Left renal cortex interstitium (tissue), 4 donors: Measurements from ENCODE around the gene IFT57. TPM values are rescaled to one million over a fixed set of nuclear protein-coding genes. Genes with fewer than 3 reads are reported as not detected.

Experiments
- DNase-seq, 4 donors: peaks; one replicate each; pipeline ENCODE4 v3.0.0-alpha.2; 2013; ENCODE audit warnings: low read depth in 4 of 4, low spot score in 2 of 4, missing footprints in 1 of 4
- polyA plus RNA-seq, 4 donors: library from polyadenylated mRNA; unstranded; fragments of 120-200 nt; gene quantifications; one replicate each; pipeline ENCODE4 v1.2.1, GENCODE V29; 2013; ENCODE audit not compliant: insufficient read length in 4 of 4

The IFT57 gene
- polyA plus RNA-seq, 4 donors = 91.9 to 101 (median 96.6) TPM

DNA sequence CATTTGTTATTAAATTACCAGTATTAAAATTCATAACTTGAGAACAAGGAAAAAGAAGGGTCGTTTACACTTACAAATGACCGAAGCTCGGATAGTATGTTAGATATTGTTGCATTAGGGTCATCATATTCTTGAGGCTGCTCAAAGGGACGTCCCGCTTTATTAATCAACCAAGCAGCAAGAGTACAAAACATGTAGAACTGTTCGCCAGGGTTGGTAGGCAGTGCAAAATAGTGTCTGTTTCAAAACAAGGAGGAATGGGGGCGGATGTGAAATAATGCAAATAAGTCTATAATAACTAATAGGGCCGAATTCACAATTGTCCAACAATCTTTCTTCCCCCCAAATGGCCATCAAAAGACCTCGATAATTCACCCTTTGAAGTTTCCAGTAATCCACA, 2.9 kb downstream of the IFT57 start:
- no peak for DNase-seq

GRCh38 chr3:108218811-108219210, 3.4 kb downstream of the IFT57 start:
- DNase-seq = no peak

- DNase-seq = no peak
Observed at GRCh38 chr3:108215871-108216270, 6.4 kb downstream of the IFT57 start.

DNA sequence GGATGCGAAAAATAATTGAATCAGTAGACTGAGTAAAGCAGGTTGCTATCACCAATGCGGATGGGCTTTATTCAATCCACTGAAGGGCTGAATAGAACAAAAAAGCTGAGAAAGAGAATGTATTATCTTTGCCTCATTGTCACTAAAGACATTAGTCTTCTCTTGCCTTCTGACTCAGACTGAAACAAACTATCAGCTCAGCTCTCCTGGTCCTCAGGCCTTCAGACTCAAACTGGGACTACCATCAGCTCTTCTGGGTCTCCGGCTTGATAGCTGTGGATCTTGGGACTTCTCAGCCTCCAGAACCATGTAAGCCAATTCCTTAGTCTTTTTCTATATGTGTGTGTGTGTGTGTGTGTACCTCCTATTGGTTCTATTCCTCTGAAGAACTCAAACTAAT, 12.6 kb downstream of the IFT57 start:
- DNase-seq = no peak

DNA sequence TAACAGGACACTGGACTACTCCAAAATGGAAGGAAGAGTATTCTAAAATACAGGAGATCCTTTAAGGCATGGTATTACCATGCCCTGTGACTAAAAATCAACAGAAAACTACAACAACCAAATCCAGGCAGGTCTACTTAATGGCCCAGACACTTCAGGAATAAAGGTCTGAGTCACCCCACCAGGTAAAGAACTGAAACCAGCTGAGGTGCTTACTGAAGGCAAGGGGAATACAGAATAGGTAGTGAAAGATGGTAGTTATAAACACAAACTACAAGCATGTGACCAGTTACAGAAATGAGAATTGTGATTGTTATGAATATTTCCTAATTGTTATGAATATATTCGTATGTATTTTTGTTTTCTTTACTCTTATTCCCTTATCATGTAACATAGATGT, 13.4 kb downstream of the IFT57 start:
- DNase-seq = no peak

- DNase-seq = no peak
Observed at GRCh38 chr3:108202834-108203233, 19.4 kb downstream of the IFT57 start.

GRCh38 chr3:108202080-108202479, 20.1 kb downstream of the IFT57 start:
- no peak for DNase-seq

GRCh38 chr3:108201258-108201657, 21.0 kb downstream of the IFT57 start:
- no peak for DNase-seq

GRCh38 chr3:108200578-108200977, 21.6 kb downstream of the IFT57 start:
- DNase-seq = no peak

DNA sequence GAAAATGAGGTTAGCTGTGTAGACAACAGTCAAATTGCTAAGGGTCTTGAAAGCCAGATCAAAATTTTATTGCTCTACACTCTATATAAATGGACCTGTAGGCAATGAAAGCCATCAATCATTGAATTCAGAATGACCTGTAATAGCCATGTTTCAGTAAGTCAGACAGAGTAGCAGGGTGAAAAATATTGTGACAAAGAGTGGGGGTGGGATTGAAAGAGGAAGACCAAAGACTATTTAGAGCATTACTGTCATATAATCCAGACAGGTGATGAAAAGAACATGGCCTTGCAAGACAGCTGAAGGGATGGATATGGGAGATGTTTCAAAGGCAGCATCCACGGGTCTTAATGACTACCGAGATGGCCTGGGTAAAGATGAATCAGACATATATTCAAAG, 22.2 kb downstream of the IFT57 start:
- DNase-seq = no peak

DNA sequence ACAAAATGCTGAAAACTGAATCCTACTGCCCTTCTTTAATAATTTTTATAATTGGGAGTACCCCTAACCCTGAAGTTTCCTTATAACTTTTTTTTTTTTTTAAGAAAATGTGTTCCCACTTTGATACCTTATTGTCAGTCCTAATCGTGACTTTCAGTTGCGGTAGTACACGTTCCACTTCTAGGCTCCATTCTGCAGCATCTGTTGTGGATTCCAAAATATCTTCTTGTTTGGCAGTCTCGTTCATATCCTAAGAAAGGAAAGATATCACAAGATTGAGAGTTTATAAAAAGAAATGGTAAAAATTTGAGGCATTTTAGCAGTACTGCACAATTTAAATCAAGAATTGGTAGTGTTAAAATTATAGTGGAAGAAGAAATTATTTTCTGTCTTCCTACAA, 30.8 kb downstream of the IFT57 start:
- no peak for DNase-seq

- no peak for DNase-seq
Observed at GRCh38 chr3:108190346-108190745, 31.9 kb downstream of the IFT57 start.

GRCh38 chr3:108189440-108189839, 32.8 kb downstream of the IFT57 start:
- DNase-seq = no peak

GRCh38 chr3:108185536-108185935, 36.7 kb downstream of the IFT57 start:
- DNase-seq = no peak

DNA sequence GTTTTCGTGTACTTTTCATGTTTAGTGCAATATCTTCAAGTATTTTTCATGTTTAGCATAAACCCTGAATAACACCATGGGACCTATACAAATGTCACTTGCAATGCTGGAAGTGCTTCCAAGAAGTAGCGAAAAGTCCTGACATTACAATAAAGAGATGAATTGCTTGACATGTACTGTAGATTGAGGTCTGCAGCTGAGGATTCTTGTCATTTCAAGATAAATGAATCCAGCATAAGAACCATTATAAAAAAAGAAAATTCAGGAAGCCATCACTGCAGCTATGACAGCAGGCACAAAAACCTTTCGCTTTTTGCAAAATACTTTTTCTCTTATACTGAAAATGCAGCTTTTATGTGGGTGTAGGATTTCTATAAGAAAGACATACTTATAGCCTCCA, 37.4 kb downstream of the IFT57 start:
- DNase-seq = no peak

- no peak for DNase-seq
Observed at GRCh38 chr3:108183971-108184370, 38.3 kb downstream of the IFT57 start.

DNA sequence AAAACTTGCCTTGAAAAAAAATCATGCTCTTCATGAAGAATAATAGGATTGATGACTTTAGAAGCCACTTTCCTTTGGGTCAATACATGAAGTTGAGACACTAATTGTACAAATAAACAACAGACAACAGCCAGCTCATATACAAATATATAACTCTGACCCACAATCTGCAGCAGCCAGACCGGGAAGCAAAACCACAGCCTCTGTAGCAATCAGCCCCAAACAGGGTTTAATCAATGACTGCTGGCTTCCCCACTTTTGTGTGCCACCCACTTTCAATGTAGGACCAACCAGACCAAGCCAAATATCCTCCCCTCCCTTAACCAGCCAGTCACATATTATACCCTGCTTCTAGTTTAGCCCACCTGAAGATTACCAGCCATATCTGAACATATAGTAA, 39.0 kb downstream of the IFT57 start:
- DNase-seq = no peak

DNA sequence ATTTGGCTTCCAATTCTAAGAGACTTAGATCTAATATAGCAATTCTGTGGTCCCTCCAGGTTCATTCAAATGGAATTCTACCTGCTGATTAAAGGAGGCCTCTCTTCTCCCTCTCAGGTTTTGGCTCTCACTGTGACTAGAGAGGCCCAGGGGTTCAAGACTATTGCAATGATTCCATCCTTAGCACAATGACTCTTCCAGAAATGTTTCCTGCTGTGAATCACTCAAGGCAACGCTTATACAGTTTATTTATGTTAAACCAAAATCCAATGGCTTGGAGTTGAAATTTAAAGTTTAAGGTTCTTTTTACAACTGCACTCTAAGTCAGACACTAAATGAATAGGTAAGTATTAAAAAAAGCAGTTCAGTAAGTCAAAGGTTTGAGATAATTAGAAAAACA, 39.9 kb downstream of the IFT57 start:
- DNase-seq = no peak

- no peak for DNase-seq
Observed at GRCh38 chr3:108181172-108181571, 41.1 kb downstream of the IFT57 start.

DNA sequence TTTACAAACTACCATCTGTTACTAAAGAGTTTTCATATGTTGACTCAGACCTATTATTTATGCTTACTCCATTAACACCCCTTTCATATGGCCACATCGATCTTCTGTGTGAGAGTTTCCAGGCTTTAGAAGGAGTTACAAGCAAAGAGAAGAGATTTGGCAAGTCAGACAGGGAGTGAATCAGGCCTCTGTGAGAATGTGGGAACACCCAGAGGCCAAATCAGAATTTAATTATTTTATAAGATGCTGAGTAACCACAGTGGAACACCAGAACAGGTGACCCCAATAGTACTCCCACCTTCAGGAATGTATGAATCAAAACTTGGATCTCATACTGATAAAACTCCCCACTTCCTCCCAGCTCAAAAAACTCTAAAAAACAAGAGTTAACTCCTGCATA, 42.0 kb downstream of the IFT57 start:
- no peak for DNase-seq

DNA sequence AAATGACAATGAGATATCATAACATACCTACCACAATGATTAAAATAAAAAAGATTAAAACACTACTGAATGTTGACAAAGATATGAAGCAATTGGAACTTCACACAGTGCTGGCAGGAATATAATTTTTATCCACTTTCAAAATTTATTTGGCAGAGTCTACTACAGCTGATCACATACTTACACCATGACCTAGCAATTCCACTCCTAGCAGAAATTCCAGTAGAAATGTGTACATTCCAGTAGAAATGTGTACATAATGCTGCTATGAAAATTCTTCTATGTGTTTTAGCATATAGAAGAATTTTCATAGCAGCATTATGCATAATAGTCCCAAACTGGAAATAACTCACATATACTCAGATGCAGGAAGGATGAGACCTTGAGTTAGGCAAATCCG, 43.5 kb downstream of the IFT57 start:
- DNase-seq = no peak

- no peak for DNase-seq
Observed at GRCh38 chr3:108177536-108177935, 44.7 kb downstream of the IFT57 start.

- DNase-seq = no peak
Observed at GRCh38 chr3:108175352-108175751, 46.9 kb downstream of the IFT57 start.

GRCh38 chr3:108171106-108171505, 51.1 kb downstream of the IFT57 start:
- no peak for DNase-seq
